ENCODE results near the gene NAT9.

NAT9 gene

GRCh38 chr17:74821655-74822334 is 45.6 kb upstream of the NAT9 start:
- TF ChIP-seq YY1 (IDR thresholded peaks at IDR 0.05; ENCODE audit: low read depth) (no peak), CREB1 (IDR thresholded peaks at IDR 0.05; ENCODE audit: low read depth) (no peak)

- no peak for TF ChIP-seq CREB1 (IDR thresholded peaks at IDR 0.05; ENCODE audit: low read depth)
- no peak for TF ChIP-seq FOXM1 (IDR thresholded peaks at IDR 0.05; ENCODE audit: borderline replicate concordance, low read depth)
- no peak for TF ChIP-seq TAF1 (IDR thresholded peaks at IDR 0.05; ENCODE audit: low read depth)
- TF ChIP-seq USF1 (IDR thresholded peaks at IDR 0.05), result no peak
- TF ChIP-seq RAD21 (IDR thresholded peaks at IDR 0.05; ENCODE audit: low read depth), result no peak
- TF ChIP-seq EP300 (IDR thresholded peaks at IDR 0.05; ENCODE audit: borderline replicate concordance), result no peak
- no peak for TF ChIP-seq TEAD4 (IDR thresholded peaks at IDR 0.05)
- TF ChIP-seq MAX (IDR thresholded peaks at IDR 0.05), result no peak
- TF ChIP-seq NFIC (IDR thresholded peaks at IDR 0.05), result no peak
- no peak for TF ChIP-seq ZBTB7A (IDR thresholded peaks at IDR 0.05; ENCODE audit: low read depth)
- no peak for TF ChIP-seq EGR1 (IDR thresholded peaks at IDR 0.05)
- no peak for TF ChIP-seq TCF12 (IDR thresholded peaks at IDR 0.05; ENCODE audit: low read depth)
- TF ChIP-seq REST (IDR thresholded peaks at IDR 0.05; ENCODE audit: low read depth), result no peak
- no peak for TF ChIP-seq YY1 (IDR thresholded peaks at IDR 0.05; ENCODE audit: low read depth)
- no peak for TF ChIP-seq CEBPB (IDR thresholded peaks at IDR 0.05)
Observed at GRCh38 chr17:74819801-74820436, 43.8 kb upstream of the NAT9 start.

DNA sequence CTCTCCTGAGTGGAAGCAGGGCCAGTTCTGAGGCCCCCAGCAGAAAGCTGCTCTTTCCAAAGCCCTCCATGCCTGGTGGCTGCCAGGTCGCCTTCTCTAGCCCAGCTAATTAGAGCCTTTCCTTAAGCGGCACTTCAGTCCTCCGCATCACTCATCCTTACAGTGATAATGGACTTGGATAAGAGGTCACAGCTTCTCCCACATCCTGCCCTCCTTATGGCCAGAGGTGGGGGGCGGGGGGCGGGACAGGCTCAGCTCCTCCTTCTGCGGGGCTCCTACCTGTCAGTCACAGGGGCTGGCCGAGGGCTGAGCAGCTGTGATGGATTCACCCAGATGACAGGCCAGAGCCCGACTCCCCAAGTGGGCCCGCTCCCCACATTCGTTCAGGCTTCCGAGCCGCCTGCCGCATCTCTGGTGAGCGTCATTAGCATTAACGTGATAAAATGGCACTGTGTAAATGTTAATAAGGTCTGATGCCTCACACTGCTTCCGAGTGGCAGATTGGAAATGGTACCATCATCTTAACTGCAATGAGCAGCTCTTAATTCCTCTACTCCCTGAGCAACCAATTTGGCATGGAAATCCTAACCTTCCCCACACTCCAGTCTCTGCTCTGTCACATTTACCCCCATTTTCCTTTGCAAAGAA is 42.3 kb upstream of the NAT9 start:
- TF ChIP-seq NFIC (IDR thresholded peaks at IDR 0.05) (no peak), TCF12 (IDR thresholded peaks at IDR 0.05; ENCODE audit: low read depth) (no peak), TEAD4 (IDR thresholded peaks at IDR 0.05) (no peak), EGR1 (IDR thresholded peaks at IDR 0.05) (no peak), FOXM1 (IDR thresholded peaks at IDR 0.05; ENCODE audit: borderline replicate concordance, low read depth) (no peak), ZBTB7A (IDR thresholded peaks at IDR 0.05; ENCODE audit: low read depth) (no peak), TAF1 (IDR thresholded peaks at IDR 0.05; ENCODE audit: low read depth) (no peak)

DNA sequence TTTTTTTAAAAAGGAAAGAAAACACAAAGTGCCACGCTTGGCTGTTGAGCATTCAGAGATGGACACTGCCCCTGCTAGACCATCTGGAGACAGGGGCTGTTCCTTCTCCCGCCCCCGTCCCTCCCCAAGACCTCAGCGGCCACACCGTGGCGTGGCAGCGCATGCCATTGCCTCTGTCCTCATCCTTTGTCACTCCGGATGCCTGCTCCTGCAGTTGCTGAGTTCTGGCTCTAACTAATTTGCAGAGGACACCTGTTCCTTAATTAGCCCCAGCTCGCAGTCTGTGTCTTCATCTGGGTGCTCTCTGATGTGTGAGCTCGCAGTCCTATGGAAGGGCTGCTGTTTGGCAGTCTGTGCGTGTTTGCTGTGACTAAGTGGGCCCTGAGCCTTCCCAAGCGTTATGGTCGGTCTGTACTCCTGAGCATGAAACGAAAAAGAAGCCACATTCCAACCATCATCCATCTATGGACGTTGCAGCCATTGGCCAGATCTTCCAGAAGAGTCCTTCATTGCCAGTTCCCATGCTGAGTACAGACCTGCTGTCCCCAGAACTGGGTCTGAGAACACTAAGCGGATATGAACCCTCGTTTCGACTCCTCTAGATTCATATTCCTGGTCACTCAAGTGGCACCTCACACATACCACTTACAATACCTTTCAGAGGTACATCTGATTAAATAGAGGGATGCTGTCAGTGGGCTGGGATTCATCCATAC is 40.9 kb upstream of the NAT9 start:
- no peak for TF ChIP-seq YY1 (IDR thresholded peaks at IDR 0.05; ENCODE audit: low read depth)
- TF ChIP-seq RAD21 (IDR thresholded peaks at IDR 0.05; ENCODE audit: low read depth), result no peak
- no peak for TF ChIP-seq CEBPB (IDR thresholded peaks at IDR 0.05)
- no peak for TF ChIP-seq REST (IDR thresholded peaks at IDR 0.05; ENCODE audit: low read depth)
- no peak for TF ChIP-seq USF1 (IDR thresholded peaks at IDR 0.05)
- no peak for TF ChIP-seq MAX (IDR thresholded peaks at IDR 0.05)
- TF ChIP-seq EP300 (IDR thresholded peaks at IDR 0.05; ENCODE audit: borderline replicate concordance), result no peak
- no peak for TF ChIP-seq FOXM1 (IDR thresholded peaks at IDR 0.05; ENCODE audit: borderline replicate concordance, low read depth)
- TF ChIP-seq EGR1 (IDR thresholded peaks at IDR 0.05), result no peak
- TF ChIP-seq TAF1 (IDR thresholded peaks at IDR 0.05; ENCODE audit: low read depth), result no peak
- no peak for TF ChIP-seq TEAD4 (IDR thresholded peaks at IDR 0.05)
- TF ChIP-seq TCF12 (IDR thresholded peaks at IDR 0.05; ENCODE audit: low read depth), result no peak
- TF ChIP-seq NFIC (IDR thresholded peaks at IDR 0.05), result no peak
